ENCODE data around the gene PIK3C2G. TPM values are rescaled to one million over a fixed set of nuclear protein-coding genes. Genes with fewer than 3 reads are reported as not detected.

PIK3C2G gene
- total RNA-seq, 3 donors from 2014 or later = 0.23 to 0.43 (median 0.32) TPM

DNA sequence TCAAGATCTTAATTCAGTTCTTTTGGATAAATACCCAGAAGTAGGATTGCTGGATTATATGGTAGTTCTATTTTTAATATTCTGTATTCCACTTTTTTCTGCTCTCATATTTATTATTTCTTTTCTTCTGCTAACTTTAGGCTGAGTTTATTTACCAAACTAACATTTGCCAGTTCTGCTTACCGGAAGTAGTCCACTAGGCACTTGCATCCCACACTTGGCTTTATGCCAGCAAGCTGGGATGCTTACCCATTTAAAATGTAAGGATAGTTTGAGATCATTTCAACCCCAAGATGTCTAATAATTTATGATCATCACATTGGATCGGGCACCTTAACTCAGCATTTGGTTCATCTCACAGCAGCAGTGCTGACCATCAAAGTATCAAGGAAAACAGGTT lies 96.8 kb downstream of the PIK3C2G start:
- intact Hi-C loops (cut with DNase I, micrococcal nuclease) = no loop called here
- Histone ChIP-seq H3K4me3 (no peak overlapping the region), H3K36me3 (ENCODE audit: low read depth) (no peaks in the 10 kb centered on the region), H3K9me3 (no peaks in the 10 kb centered on the region), H3K4me1 (ENCODE audit: low read depth) (no peaks in the 10 kb centered on the region)
- ATAC-seq (no peak), DNase-seq (no peak)
- TF ChIP-seq, protein P1, sequence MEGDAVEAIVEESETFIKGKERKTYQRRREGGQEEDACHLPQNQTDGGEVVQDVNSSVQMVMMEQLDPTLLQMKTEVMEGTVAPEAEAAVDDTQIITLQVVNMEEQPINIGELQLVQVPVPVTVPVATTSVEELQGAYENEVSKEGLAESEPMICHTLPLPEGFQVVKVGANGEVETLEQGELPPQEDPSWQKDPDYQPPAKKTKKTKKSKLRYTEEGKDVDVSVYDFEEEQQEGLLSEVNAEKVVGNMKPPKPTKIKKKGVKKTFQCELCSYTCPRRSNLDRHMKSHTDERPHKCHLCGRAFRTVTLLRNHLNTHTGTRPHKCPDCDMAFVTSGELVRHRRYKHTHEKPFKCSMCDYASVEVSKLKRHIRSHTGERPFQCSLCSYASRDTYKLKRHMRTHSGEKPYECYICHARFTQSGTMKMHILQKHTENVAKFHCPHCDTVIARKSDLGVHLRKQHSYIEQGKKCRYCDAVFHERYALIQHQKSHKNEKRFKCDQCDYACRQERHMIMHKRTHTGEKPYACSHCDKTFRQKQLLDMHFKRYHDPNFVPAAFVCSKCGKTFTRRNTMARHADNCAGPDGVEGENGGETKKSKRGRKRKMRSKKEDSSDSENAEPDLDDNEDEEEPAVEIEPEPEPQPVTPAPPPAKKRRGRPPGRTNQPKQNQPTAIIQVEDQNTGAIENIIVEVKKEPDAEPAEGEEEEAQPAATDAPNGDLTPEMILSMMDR (IDR thresholded peaks at IDR 0.05) = no peak

DNA sequence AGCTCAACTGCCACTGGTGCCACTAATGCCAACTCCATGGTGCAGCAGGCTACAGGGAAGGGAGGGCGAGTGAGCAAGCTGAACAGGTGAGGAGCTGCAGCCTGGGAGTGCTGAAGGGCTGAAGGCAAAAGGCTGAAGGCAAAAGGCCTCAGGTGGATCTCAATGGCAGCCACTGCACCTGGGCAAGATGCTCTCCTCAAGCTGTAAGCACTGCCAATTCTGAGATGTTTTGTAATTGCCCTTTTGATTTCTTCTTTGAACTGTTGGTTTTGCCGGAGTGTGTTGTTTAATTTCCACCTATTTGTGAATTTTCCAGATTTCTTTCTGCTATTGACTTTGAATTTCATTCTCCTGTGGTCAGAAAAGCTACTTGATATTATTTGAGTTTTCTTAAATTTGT lies 97.6 kb downstream of the PIK3C2G start:
- intact Hi-C loops (cut with DNase I, micrococcal nuclease) = no loop called here
- no peaks in the 10 kb centered on the region for H3K4me1 ChIP-seq (ENCODE audit: low read depth)
- no peaks in the 10 kb centered on the region for H3K9me3 ChIP-seq
- DNase-seq (no peak), ATAC-seq (no peak)
- H3K4me3 ChIP-seq = no peak overlapping the region
- TF ChIP-seq, protein P1 (IDR thresholded peaks at IDR 0.05) = no peak
- no peaks in the 10 kb centered on the region for H3K36me3 ChIP-seq (ENCODE audit: low read depth)

DNA sequence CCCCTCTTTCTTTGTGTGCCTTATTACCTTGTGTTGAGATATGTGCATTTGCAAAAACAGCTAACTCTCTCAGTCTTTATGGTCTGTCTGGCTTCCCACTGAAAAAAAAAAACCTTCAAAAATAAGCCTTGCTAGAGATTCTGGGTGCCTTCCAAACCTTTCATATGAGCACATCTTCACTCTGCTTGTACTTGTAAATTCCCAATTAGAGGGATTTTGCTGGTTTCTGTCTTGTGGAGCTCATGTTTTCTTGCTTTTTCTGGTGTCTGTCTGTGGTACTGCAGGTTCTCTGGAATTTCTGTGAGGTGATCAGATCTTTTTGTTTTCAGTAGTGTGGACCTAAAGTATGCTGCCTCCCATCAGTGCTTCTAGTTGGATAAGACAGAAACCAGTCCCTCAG lies 100.1 kb downstream of the PIK3C2G start:
- DNase-seq (no peak), ATAC-seq (no peak)
- TF ChIP-seq, protein P1 (IDR thresholded peaks at IDR 0.05) = no peak
- no peaks in the 10 kb centered on the region for H3K9me3 ChIP-seq
- intact Hi-C loops (cut with DNase I, micrococcal nuclease) = no loop called here
- H3K36me3 ChIP-seq (ENCODE audit: low read depth) = no peaks in the 10 kb centered on the region
- H3K4me1 ChIP-seq (ENCODE audit: low read depth) = no peaks in the 10 kb centered on the region
- H3K4me3 ChIP-seq = no peak overlapping the region

DNA sequence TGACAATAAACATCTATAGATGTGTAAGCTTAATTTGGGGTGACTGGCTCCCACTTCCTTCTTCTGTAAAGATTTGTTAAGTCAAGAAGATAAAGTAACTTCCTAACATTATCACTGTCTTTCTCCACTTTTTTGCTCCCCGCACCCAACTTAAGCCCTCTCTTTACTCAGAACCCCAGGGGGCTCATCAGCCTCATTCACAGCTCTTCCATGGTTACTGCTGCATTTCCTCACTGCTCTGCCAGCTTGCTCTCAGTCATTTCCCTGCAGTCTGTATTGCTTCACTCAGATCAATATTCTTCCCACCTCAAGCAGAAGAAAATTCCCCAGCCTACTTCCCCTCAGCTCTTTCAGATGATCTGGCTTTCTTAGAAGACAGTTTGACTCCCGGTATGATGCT lies 102.0 kb downstream of the PIK3C2G start:
- Histone ChIP-seq H3K9me3 (no peaks in the 10 kb centered on the region), H3K4me3 (no peak overlapping the region), H3K4me1 (ENCODE audit: low read depth) (no peaks in the 10 kb centered on the region), H3K36me3 (ENCODE audit: low read depth) (no peaks in the 10 kb centered on the region)
- intact Hi-C loops (cut with DNase I, micrococcal nuclease) = no loop called here
- no peak for DNase-seq
- TF ChIP-seq, protein P1 (IDR thresholded peaks at IDR 0.05) = no peak
- ATAC-seq = no peak

DNA sequence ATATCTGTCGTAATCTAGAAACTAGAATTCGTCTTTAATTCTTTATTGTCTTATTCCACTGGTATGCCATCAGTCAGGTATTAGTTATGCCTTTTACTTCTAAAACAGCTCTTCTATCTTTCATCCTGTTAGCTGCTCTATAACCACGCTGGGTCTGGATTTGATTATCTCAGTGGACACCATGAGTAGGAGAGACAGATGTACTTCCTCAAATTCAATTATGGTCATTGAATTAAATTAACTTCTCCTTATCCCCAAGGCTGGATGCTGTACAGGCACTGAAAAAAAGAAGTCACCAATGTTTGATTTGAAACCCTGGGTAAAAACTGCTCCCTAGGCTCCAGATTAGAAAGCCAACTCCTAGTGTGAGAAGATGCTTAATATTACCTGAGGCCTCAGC lies 107.3 kb downstream of the PIK3C2G start:
- ATAC-seq (no peak), DNase-seq (no peak)
- no peak overlapping the region for H3K4me3 ChIP-seq
- H3K9me3 ChIP-seq = no peaks in the 10 kb centered on the region
- TF ChIP-seq, protein P1 (IDR thresholded peaks at IDR 0.05) = no peak
- intact Hi-C loops (cut with DNase I, micrococcal nuclease) = no loop called here
- H3K36me3 ChIP-seq (ENCODE audit: low read depth) = no peaks in the 10 kb centered on the region
- H3K4me1 ChIP-seq (ENCODE audit: low read depth) = no peaks in the 10 kb centered on the region

DNA sequence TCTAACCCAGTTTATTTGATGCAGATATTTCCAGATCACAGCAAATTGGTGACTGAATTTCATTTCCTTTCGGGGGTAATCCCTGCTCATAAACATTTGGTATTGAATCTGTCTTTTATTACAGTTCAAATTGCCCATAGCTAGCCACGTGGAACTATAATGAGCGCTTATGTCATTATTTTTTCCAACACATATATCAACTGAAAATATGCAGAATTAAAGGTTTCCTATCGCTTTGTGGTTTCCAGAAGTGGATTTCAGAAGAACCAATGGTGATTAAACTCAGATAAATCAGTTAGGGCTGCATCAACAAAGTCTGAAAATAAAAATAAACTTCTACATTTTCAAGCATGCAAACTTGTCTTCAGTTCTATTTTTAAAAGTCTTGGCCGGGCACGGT lies 111.9 kb downstream of the PIK3C2G start:
- Histone ChIP-seq H3K4me3 (no peak overlapping the region), H3K4me1 (ENCODE audit: low read depth) (no peaks in the 10 kb centered on the region), H3K36me3 (ENCODE audit: low read depth) (no peaks in the 10 kb centered on the region), H3K9me3 (peaks cover 2% of the 10 kb centered on the region)
- intact Hi-C loops (cut with DNase I, micrococcal nuclease) = no loop called here
- TF ChIP-seq, protein P1 (IDR thresholded peaks at IDR 0.05) = no peak
- DNase-seq (no peak), ATAC-seq (no peak)

Measured in mucosa of descending colon (tissue), 3 donors.